AG04449 (cell line): ENCODE data around the gene FGF16.

Source experiments
- CTCF ChIA-PET: fragments of 350-600 bp; formaldehyde crosslinking; extraction: SDS; loops from one replicate; lab custom pipeline; 2021; ENCODE audit warnings: antibody characterized with exemption; lab: Yijun Ruan, JAX
- POLR2A ChIA-PET: fragments of 400-600, 350-600 bp; formaldehyde crosslinking; extraction: SDS; loops from one replicate; lab custom pipeline; 2020; ENCODE audit warnings: antibody characterized with exemption, inconsistent platforms; lab: Yijun Ruan, JAX
- DNase-seq: peaks from one replicate; pipeline ENCODE4 v3.0.0-alpha.2; 2010; ENCODE audit warnings: low read depth, low spot score
- H3K4me3 ChIP-seq: 2 replicates; pipeline ENCODE4 v1.5.1; 2011; ENCODE audit warnings: low read depth, mild to moderate bottlenecking, control low read depth, low read length
- TF ChIP-seq, protein P1 (sequence below): IDR thresholded peaks from one replicate; pipeline ENCODE4 v1.5.1; 2011; ENCODE audit warnings: mild to moderate bottlenecking, moderate library complexity, low read length, control low read depth, inconsistent platforms; ENCODE audit not compliant: insufficient read depth; ENCODE audit errors: missing control alignments

FGF16 gene

GRCh38 chrX:77502951-77503525 is 55.8 kb downstream of the FGF16 start:
- DNase-seq, result no peak

GRCh38 chrX:77505227-77505626 is 58.0 kb downstream of the FGF16 start:
- TF ChIP-seq, protein P1, sequence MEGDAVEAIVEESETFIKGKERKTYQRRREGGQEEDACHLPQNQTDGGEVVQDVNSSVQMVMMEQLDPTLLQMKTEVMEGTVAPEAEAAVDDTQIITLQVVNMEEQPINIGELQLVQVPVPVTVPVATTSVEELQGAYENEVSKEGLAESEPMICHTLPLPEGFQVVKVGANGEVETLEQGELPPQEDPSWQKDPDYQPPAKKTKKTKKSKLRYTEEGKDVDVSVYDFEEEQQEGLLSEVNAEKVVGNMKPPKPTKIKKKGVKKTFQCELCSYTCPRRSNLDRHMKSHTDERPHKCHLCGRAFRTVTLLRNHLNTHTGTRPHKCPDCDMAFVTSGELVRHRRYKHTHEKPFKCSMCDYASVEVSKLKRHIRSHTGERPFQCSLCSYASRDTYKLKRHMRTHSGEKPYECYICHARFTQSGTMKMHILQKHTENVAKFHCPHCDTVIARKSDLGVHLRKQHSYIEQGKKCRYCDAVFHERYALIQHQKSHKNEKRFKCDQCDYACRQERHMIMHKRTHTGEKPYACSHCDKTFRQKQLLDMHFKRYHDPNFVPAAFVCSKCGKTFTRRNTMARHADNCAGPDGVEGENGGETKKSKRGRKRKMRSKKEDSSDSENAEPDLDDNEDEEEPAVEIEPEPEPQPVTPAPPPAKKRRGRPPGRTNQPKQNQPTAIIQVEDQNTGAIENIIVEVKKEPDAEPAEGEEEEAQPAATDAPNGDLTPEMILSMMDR, result no peak
- DNase-seq, result peak; percentile 9
- no peak overlapping the region for H3K4me3 ChIP-seq
- ChIA-PET POLR2A (no interaction called here), CTCF (no interaction called here)

More at GRCh38 chrX:77502951-77503525, 55.8 kb downstream of the FGF16 start:
- H3K4me3 ChIP-seq, result no peak overlapping the region
- TF ChIP-seq, protein P1, result no peak
- POLR2A ChIA-PET, result no interaction called here
- CTCF ChIA-PET, result no interaction called here
